Natural killer cell (primary cell): Measurements from ENCODE around the gene GALNT11. TPM values are rescaled to one million over a fixed set of nuclear protein-coding genes. Genes with fewer than 3 reads are reported as not detected.

Experiments used
- ATAC-seq, 3 donors: fragments of 150-1000 bp in 2 of 3; fragments of 200-7000 bp in 1 of 3; cut with Tn5 transposase; 1 replicate in 1 of 3; 2 replicates in 2 of 3; pipeline ENCODE4 v1.10.0; 2021; ENCODE audit warnings: mild to moderate bottlenecking in 2 of 3, moderate library complexity in 2 of 3
- DNase-seq, 2 donors: peaks; one replicate each; pipeline versions ENCODE4 v3.0.0 to v3.0.0-alpha.2; 2013 to 2021; ENCODE audit warnings: mixed read lengths in 1 of 2
- H3K27ac ChIP-seq: one replicate; pipeline ENCODE4 v1.5.1; 2013; ENCODE audit warnings: mild to moderate bottlenecking, low read length
- H3K27me3 ChIP-seq: one replicate; pipeline ENCODE4 v1.6.1; 2013; ENCODE audit warnings: low read length; ENCODE audit not compliant: control insufficient read depth, insufficient read depth
- H3K36me3 ChIP-seq: one replicate; pipeline ENCODE4 v1.6.1; 2013; ENCODE audit warnings: low read length; ENCODE audit not compliant: control insufficient read depth, insufficient read depth
- H3K4me1 ChIP-seq: one replicate; pipeline ENCODE4 v1.6.1; 2013; ENCODE audit warnings: low read length; ENCODE audit not compliant: control insufficient read depth, insufficient read depth
- H3K4me3 ChIP-seq: one replicate; pipeline ENCODE4 v1.5.1; 2013; ENCODE audit warnings: low read length
- H3K9me3 ChIP-seq: one replicate; pipeline ENCODE4 v1.6.1; 2013; ENCODE audit warnings: low read length; ENCODE audit not compliant: control insufficient read depth, insufficient read depth
- H3K27ac Mint-ChIP-seq, 2 donors: one replicate each; pipeline ENCODE4 v1.8.0; 2022; ENCODE audit warnings: mild to moderate bottlenecking in 2 of 2, mixed read lengths in 2 of 2, moderate library complexity in 1 of 2
- H3K27me3 Mint-ChIP-seq, 2 donors: one replicate each; pipeline ENCODE4 v1.8.0; 2022; ENCODE audit warnings: low read depth in 2 of 2, mixed read lengths in 2 of 2
- H3K36me3 Mint-ChIP-seq: one replicate; pipeline ENCODE4 v1.8.0; 2022; ENCODE audit warnings: mixed read lengths
- H3K4me1 Mint-ChIP-seq, 2 donors: one replicate each; pipeline ENCODE4 v1.8.0; 2022; ENCODE audit warnings: mixed read lengths in 2 of 2
- H3K4me3 Mint-ChIP-seq: one replicate; pipeline ENCODE4 v1.8.0; 2022; ENCODE audit warnings: mild to moderate bottlenecking, moderate library complexity, mixed read lengths
- H3K9me3 Mint-ChIP-seq, 2 donors: one replicate each; pipeline ENCODE4 v1.8.0; 2022; ENCODE audit warnings: mixed read lengths in 2 of 2
- WGBS: methylation state at CpG from one replicate; pipeline ENCODE4 v1.1.7; 2013; ENCODE audit warnings: missing lambda C conversion rate; ENCODE audit not compliant: insufficient coverage; 5-methylcytosine and 5-hydroxymethylcytosine counted together
- intact Hi-C: fragments of 100-400 bp; cut with micrococcal nuclease; formaldehyde crosslinking; loops from one replicate; pipeline ENCODE4 v1.14.2; 2022
- total RNA-seq, 4 donors: library from RNA; stranded (reverse); fragments of 120-200 nt in 1 of 4; gene quantifications; one replicate each; pipeline versions ENCODE4 v1.2.3 to v1.2.4, GENCODE V29; 2013 to 2022
- TF ChIP-seq, protein P1 (sequence below): fragments of 200-600 bp; IDR thresholded peaks from one replicate; pipeline ENCODE4 v1.8.0; 2022; ENCODE audit warnings: antibody characterized with exemption

The GALNT11 gene
- total RNA-seq, 3 donors from 2014 or later (not counting 1 experiment from before 2014, with no cell fraction given) = 31.7 to 50.2 (median 44.0) TPM

DNA sequence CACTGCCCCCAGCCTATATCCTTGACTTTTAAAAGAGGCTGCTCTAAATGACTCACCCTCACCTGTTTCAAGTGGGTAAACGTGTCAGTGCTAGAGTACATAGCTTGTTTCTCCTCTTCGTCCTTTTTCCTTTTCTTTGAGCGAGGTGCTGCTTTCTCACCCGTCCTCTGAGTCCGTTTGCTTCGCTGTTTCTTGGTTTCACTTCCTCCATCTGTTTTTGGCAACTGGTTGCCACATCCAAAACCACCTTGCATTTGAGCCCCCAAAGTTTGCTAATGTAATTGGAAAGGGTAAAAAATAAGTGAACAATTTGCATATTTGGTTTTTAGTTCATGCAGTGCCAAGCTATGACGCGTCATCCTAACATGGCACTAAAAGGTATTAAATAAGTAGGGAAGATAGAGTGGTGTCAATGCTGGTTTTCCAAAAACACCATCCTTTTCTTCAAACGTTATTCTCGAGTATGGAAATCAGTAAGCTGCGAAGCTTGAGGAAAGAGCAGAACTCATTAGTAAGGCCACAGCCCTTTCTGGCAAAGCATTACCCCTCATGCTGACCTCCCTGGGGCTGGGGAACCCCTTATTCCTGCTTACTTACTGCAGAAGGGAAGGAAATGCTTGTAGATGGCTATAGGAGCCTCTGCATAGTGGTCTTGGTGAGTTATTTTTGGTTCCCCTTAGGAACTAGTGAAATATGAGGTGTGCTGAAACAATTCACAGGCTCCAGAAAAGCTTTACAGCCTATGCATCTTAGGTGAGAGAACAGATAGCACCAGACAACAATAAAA, 133.5 kb downstream of the GALNT11 start:
- H3K4me1 Mint-ChIP-seq = peaks cover 7 to 13% of the 10 kb centered on the region in 2 donors

DNA sequence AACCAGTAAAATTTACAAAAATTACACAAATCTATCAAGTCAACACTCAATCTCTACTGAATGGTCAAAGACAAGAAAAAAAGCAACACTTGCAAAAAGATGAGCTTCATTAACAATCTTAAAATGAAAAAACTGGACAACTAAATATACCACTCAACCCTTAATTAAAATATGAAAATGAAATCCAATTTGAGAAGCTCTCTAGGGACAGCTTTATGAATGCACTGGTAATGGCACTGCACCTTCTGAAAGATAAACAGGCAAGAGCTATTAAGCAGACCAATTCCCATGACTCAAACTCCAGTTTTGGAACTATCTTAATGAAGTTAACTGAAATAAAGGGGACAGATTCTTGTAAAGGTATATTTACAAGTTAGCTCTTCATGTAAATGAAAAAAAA, 135.7 kb downstream of the GALNT11 start:
- Histone ChIP-seq H3K4me3 (no peak overlapping the region), H3K36me3 (peaks cover 57% of the 10 kb centered on the region), H3K27ac (no peak overlapping the region), H3K9me3 (no peaks in the 10 kb centered on the region), H3K27me3 (no peaks in the 10 kb centered on the region), H3K4me1 (peaks cover 5% of the 10 kb centered on the region)
- H3K27ac Mint-ChIP-seq = peak overlapping the region in 1 of 2 donors; percentile 30
- no peak for DNase-seq
- TF ChIP-seq, protein P1, sequence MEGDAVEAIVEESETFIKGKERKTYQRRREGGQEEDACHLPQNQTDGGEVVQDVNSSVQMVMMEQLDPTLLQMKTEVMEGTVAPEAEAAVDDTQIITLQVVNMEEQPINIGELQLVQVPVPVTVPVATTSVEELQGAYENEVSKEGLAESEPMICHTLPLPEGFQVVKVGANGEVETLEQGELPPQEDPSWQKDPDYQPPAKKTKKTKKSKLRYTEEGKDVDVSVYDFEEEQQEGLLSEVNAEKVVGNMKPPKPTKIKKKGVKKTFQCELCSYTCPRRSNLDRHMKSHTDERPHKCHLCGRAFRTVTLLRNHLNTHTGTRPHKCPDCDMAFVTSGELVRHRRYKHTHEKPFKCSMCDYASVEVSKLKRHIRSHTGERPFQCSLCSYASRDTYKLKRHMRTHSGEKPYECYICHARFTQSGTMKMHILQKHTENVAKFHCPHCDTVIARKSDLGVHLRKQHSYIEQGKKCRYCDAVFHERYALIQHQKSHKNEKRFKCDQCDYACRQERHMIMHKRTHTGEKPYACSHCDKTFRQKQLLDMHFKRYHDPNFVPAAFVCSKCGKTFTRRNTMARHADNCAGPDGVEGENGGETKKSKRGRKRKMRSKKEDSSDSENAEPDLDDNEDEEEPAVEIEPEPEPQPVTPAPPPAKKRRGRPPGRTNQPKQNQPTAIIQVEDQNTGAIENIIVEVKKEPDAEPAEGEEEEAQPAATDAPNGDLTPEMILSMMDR = no peak
- intact Hi-C loops = no loop called here
- no peaks in the 10 kb centered on the region for H3K9me3 Mint-ChIP-seq
- no peaks in the 10 kb centered on the region for H3K27me3 Mint-ChIP-seq
- no peak for ATAC-seq
- H3K4me1 Mint-ChIP-seq = peaks cover 7 to 13% of the 10 kb centered on the region in 2 donors
- peaks cover 18% of the 10 kb centered on the region for H3K36me3 Mint-ChIP-seq
- H3K4me3 Mint-ChIP-seq = no peak overlapping the region

More for the DNA sequence above, 133.5 kb downstream of the GALNT11 start:
- Histone ChIP-seq H3K36me3 (peaks cover 66% of the 10 kb centered on the region), H3K4me1 (peaks cover 5% of the 10 kb centered on the region), H3K4me3 (no peak overlapping the region), H3K9me3 (no peaks in the 10 kb centered on the region), H3K27ac (peak overlapping the region; percentile 54), H3K27me3 (no peaks in the 10 kb centered on the region)
- Mint-ChIP-seq H3K9me3 (no peaks in the 10 kb centered on the region), H3K27me3 (no peaks in the 10 kb centered on the region), H3K4me3 (no peak overlapping the region), H3K36me3 (peaks cover 29% of the 10 kb centered on the region), H3K27ac (peak overlapping the region; percentile 4 to 53)
- peak in 1 of 3 donors; percentile 21 for ATAC-seq
- intact Hi-C loops = no loop called here
- 35% methylated on average over 11 of the region's 11 CpGs for WGBS
- DNase-seq = no peak
- TF ChIP-seq, protein P1 = no peak

DNA sequence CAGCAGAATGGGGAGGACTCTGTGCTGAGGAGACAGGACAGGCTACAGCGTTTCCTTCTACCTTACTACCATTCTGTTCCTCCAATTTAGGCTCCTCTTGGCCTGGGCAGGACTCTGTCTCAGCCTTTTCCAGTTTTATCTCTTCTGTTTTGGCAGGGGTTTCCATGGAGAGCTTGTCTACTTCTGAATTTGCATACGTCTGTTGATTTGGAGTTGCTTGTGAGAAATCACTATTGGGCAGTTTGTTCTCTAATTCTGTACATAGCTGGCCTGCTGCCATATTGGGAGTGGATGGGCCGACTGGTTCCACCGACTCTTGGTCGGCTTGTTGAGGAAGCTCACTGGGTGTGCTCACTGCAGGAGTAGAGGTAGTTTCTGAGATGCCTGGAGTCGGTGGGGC, 136.8 kb downstream of the GALNT11 start:
- intact Hi-C loops = no loop called here
- over 99% methylated on average over 5 of the region's 6 CpGs for WGBS
- Histone ChIP-seq H3K9me3 (no peaks in the 10 kb centered on the region), H3K4me1 (peaks cover 5% of the 10 kb centered on the region), H3K4me3 (no peak overlapping the region), H3K27me3 (no peaks in the 10 kb centered on the region), H3K36me3 (peaks cover 61% of the 10 kb centered on the region), H3K27ac (no peak overlapping the region)
- Mint-ChIP-seq H3K9me3 (no peaks in the 10 kb centered on the region), H3K4me3 (no peak overlapping the region), H3K27me3 (no peaks in the 10 kb centered on the region), H3K27ac (peak overlapping the region in 1 of 2 donors; percentile 38), H3K36me3 (peaks cover 25% of the 10 kb centered on the region), H3K4me1 (peaks cover 7 to 13% of the 10 kb centered on the region in 2 donors)
- TF ChIP-seq, protein P1 = no peak
- ATAC-seq (no peak), DNase-seq (no peak)

Other genes starting within 250 kb of the GALNT11 start
- 10 to 100 TPM; 42.6 to 66.5 (median 64.4) TPM for gene PRKAG2, start 148.6 kb upstream of the GALNT11 start, total RNA-seq
- gene GALNTL5, start 69.2 kb upstream of the GALNT11 start, total RNA-seq = not detected